Measurements from ENCODE around the gene GALNT13. TPM values are rescaled to one million over a fixed set of nuclear protein-coding genes. Genes with fewer than 3 reads are reported as not detected.

The GALNT13 gene
- total and polyA plus RNA-seq, 2 of the 13 experiments (the other 11 are each of a cell fraction or from before 2014, with no cell fraction given) = 1.3 to 5.0 TPM

DNA sequence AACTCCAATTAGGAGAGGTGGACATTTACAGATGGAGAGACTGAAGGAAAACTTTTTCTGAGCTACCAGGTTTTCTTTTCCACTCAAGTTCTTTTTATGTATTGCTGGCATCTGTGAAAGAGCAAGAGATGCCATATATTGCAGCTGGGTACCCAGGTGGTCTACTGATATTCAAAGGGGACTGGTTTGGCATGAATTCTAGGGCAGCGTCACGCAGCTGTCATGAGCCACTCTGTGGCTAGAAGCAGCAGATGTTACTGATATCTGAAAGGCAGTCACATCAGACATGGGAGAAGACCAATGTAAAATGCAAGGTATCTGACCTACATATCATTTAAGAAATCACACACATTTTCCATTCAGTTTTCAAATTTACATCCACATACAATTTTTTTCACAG, 408.8 kb downstream of the GALNT13 start:
- Histone ChIP-seq H3K27ac (ENCODE audit: extremely low read length, insufficient read depth, low read length) (no peak overlapping the region), H3K36me3 (replicated peaks in 1 of 2; ENCODE audit: control insufficient read depth in 1 of 2, insufficient read depth in 2 of 2, low read length in 2 of 2) (no peaks in the 10 kb centered on the region), H3K9me3 (ENCODE audit: low read length) (peaks cover 13% of the 10 kb centered on the region), H3K4me3 (replicated peaks in 1 of 3; ENCODE audit: insufficient read depth in 1 of 3, low read depth in 2 of 3, low read length in 3 of 3) (no peak overlapping the region), H2AFZ (ENCODE audit: low read length) (no peak overlapping the region), H4K20me1 (ENCODE audit: insufficient read depth, low read length) (no peaks in the 10 kb centered on the region), H3K4me2 (ENCODE audit: low read depth, low read length) (no peak overlapping the region), H3K79me2 (ENCODE audit: insufficient read depth, low read length) (no peaks in the 10 kb centered on the region), H3K27me3 (ENCODE audit: control insufficient read depth in 1 of 2, insufficient read depth in 2 of 2, low read length in 2 of 2) (no peaks in the 10 kb centered on the region), H3K9ac (ENCODE audit: insufficient read depth, low read depth, low read length) (no peak overlapping the region), H3K4me1 (ENCODE audit: insufficient read depth, low read length) (no peaks in the 10 kb centered on the region)
- CTCF ChIA-PET (ENCODE audit: low intra/inter-chr PET ratio, low total read pairs) = no interaction called here
- FAIRE-seq = no peak
- intact Hi-C loops (cut with micrococcal nuclease; ENCODE audit: unreplicated experiment) (no loop called here), in situ Hi-C loops (cut with HindIII; ENCODE audit: extremely low pct_ligation_motif_present, low pct_unique_long_range_greater_than_20kb) (no loop called here)
- ATAC-seq = no peak
- 0% methylated on average over 2 of the region's 2 CpGs for WGBS (ENCODE audit: low lambda C conversion rate)
- POLR2A ChIA-PET = no interaction called here
- DNase-seq (ENCODE audit: low spot score) = no peak
- BruUV-seq (replicated peaks) = no TSS peak
- TF ChIP-seq KLF6 (CRISPR knock-in tag; IDR thresholded peaks at IDR 0.05) (no peak), NAIF1 (CRISPR knock-in tag; IDR thresholded peaks at IDR 0.05; ENCODE audit: borderline replicate concordance) (no peak), ZNF337 (CRISPR knock-in tag; IDR thresholded peaks at IDR 0.05; ENCODE audit: borderline replicate concordance, low read depth) (no peak), HOXA7 (CRISPR knock-in tag; IDR thresholded peaks at IDR 0.05) (no peak), SOX6 (IDR thresholded peaks at IDR 0.05) (no peak), SOX6 (CRISPR knock-in tag; IDR thresholded peaks at IDR 0.05) (no peak), ZNF136 (CRISPR knock-in tag; IDR thresholded peaks at IDR 0.05; ENCODE audit: low read depth) (no peak), ZNF501 (CRISPR knock-in tag; IDR thresholded peaks at IDR 0.05) (no peak), ARHGAP35 (CRISPR knock-in tag; IDR thresholded peaks at IDR 0.05; ENCODE audit: borderline replicate concordance) (no peak)
- TF ChIP-seq, protein P1, sequence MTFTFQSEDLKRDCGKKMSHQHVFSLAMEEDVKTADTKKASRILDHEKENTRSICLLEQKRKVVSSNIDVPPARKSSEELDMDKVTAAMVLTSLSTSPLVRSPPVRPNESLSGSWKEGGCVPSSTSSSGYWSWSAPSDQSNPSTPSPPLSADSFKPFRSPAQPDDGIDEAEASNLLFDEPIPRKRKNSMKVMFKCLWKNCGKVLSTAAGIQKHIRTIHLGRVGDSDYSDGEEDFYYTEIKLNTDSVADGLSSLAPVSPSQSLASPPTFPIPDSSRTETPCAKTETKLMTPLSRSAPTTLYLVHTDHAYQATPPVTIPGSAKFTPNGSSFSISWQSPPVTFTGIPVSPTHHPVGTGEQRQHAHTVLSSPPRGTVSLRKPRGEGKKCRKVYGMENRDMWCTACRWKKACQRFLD (CRISPR knock-in tag; IDR thresholded peaks at IDR 0.05; ENCODE audit: borderline replicate concordance) = no peak
- TF ChIP-seq, protein P2, sequence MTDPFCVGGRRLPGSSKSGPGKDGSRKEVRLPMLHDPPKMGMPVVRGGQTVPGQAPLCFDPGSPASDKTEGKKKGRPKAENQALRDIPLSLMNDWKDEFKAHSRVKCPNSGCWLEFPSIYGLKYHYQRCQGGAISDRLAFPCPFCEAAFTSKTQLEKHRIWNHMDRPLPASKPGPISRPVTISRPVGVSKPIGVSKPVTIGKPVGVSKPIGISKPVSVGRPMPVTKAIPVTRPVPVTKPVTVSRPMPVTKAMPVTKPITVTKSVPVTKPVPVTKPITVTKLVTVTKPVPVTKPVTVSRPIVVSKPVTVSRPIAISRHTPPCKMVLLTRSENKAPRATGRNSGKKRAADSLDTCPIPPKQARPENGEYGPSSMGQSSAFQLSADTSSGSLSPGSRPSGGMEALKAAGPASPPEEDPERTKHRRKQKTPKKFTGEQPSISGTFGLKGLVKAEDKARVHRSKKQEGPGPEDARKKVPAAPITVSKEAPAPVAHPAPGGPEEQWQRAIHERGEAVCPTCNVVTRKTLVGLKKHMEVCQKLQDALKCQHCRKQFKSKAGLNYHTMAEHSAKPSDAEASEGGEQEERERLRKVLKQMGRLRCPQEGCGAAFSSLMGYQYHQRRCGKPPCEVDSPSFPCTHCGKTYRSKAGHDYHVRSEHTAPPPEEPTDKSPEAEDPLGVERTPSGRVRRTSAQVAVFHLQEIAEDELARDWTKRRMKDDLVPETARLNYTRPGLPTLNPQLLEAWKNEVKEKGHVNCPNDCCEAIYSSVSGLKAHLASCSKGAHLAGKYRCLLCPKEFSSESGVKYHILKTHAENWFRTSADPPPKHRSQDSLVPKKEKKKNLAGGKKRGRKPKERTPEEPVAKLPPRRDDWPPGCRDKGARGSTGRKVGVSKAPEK (CRISPR knock-in tag; IDR thresholded peaks at IDR 0.05; ENCODE audit: borderline replicate concordance) = no peak
- TF ChIP-seq, protein P3, sequence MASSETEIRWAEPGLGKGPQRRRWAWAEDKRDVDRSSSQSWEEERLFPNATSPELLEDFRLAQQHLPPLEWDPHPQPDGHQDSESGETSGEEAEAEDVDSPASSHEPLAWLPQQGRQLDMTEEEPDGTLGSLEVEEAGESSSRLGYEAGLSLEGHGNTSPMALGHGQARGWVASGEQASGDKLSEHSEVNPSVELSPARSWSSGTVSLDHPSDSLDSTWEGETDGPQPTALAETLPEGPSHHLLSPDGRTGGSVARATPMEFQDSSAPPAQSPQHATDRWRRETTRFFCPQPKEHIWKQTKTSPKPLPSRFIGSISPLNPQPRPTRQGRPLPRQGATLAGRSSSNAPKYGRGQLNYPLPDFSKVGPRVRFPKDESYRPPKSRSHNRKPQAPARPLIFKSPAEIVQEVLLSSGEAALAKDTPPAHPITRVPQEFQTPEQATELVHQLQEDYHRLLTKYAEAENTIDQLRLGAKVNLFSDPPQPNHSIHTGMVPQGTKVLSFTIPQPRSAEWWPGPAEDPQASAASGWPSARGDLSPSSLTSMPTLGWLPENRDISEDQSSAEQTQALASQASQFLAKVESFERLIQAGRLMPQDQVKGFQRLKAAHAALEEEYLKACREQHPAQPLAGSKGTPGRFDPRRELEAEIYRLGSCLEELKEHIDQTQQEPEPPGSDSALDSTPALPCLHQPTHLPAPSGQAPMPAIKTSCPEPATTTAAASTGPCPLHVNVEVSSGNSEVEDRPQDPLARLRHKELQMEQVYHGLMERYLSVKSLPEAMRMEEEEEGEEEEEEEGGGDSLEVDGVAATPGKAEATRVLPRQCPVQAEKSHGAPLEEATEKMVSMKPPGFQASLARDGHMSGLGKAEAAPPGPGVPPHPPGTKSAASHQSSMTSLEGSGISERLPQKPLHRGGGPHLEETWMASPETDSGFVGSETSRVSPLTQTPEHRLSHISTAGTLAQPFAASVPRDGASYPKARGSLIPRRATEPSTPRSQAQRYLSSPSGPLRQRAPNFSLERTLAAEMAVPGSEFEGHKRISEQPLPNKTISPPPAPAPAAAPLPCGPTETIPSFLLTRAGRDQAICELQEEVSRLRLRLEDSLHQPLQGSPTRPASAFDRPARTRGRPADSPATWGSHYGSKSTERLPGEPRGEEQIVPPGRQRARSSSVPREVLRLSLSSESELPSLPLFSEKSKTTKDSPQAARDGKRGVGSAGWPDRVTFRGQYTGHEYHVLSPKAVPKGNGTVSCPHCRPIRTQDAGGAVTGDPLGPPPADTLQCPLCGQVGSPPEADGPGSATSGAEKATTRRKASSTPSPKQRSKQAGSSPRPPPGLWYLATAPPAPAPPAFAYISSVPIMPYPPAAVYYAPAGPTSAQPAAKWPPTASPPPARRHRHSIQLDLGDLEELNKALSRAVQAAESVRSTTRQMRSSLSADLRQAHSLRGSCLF (CRISPR knock-in tag; IDR thresholded peaks at IDR 0.05; ENCODE audit: borderline replicate concordance) = no peak
- TF ChIP-seq, protein P4, sequence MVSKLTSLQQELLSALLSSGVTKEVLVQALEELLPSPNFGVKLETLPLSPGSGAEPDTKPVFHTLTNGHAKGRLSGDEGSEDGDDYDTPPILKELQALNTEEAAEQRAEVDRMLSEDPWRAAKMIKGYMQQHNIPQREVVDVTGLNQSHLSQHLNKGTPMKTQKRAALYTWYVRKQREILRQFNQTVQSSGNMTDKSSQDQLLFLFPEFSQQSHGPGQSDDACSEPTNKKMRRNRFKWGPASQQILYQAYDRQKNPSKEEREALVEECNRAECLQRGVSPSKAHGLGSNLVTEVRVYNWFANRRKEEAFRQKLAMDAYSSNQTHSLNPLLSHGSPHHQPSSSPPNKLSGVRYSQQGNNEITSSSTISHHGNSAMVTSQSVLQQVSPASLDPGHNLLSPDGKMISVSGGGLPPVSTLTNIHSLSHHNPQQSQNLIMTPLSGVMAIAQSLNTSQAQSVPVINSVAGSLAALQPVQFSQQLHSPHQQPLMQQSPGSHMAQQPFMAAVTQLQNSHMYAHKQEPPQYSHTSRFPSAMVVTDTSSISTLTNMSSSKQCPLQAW (CRISPR knock-in tag; IDR thresholded peaks at IDR 0.05) = no peak
